ENCODE measurements around the gene TMTC2. TPM values are rescaled to one million over a fixed set of nuclear protein-coding genes. Genes with fewer than 3 reads are reported as not detected.

Gene TMTC2
- total and polyA plus RNA-seq, 10 of the 15 experiments (the other 5 are each of a cell fraction or from before 2014, with no cell fraction given): 0.14 to 9.7 (median 1.2) TPM

- no peaks in the 10 kb centered on the region for H3K4me1 ChIP-seq (ENCODE audit: control insufficient read depth, insufficient read depth, low read length)
- no peak for DNase-seq (ENCODE audit: low read depth, low spot score)
- in situ Hi-C loops (cut with MboI): no loop called here
- 0% methylated on average over 1 of the region's 1 CpG for WGBS (ENCODE audit: insufficient coverage, insufficient replicate concordance, low lambda C conversion rate, missing lambda C conversion rate)
- no peaks in the 10 kb centered on the region for H4K20me1 ChIP-seq (ENCODE audit: control insufficient read depth, insufficient read depth)
- FAIRE-seq: no peak
- H3K9ac ChIP-seq (ENCODE audit: control insufficient read depth, insufficient read depth, low read length): no peak overlapping the region
- H3K79me2 ChIP-seq (ENCODE audit: control insufficient read depth, insufficient read depth, low read length): no peaks in the 10 kb centered on the region
- H3K9me3 ChIP-seq (replicated peaks; ENCODE audit: control insufficient read depth, insufficient read depth, low read length): no peaks in the 10 kb centered on the region
- H3K4me3 ChIP-seq: no peak overlapping the region
- TF ChIP-seq NBN (IDR thresholded peaks at IDR 0.05) (no peak), CBFB (IDR thresholded peaks at IDR 0.05; ENCODE audit: low read depth) (no peak), BRCA1 (IDR thresholded peaks at IDR 0.05; ENCODE audit: low read depth, low read length) (no peak), TBL1XR1 (IDR thresholded peaks at IDR 0.05; ENCODE audit: low read depth, low read length) (no peak), MAX (IDR thresholded peaks at IDR 0.05; ENCODE audit: low read depth, low read length) (no peak), MTA2 (IDR thresholded peaks at IDR 0.05; ENCODE audit: low read depth) (no peak), TAF1 (IDR thresholded peaks at IDR 0.05; ENCODE audit: borderline replicate concordance, low read depth, low read length) (no peak), FOXK2 (IDR thresholded peaks at IDR 0.05) (no peak), ZNF384 (IDR thresholded peaks at IDR 0.05; ENCODE audit: borderline replicate concordance, low read depth, low read length) (no peak), BCL11A (IDR thresholded peaks at IDR 0.05; ENCODE audit: low read depth, low read length) (no peak), CEBPB (IDR thresholded peaks at IDR 0.05; ENCODE audit: borderline replicate concordance in 1 of 2, low read depth in 2 of 2, low read length in 2 of 2) (no peak), RFX5 (IDR thresholded peaks at IDR 0.05; ENCODE audit: low read depth, low read length) (no peak), ASH2L (IDR thresholded peaks at IDR 0.05; ENCODE audit: borderline replicate concordance, low read depth) (no peak), PAX8 (IDR thresholded peaks at IDR 0.05) (no peak), RB1 (IDR thresholded peaks at IDR 0.05; ENCODE audit: borderline replicate concordance) (no peak), ATF2 (IDR thresholded peaks at IDR 0.05; ENCODE audit: low read length) (no peak), CREB1 (IDR thresholded peaks at IDR 0.05; ENCODE audit: low read depth) (no peak), ZBTB33 (IDR thresholded peaks at IDR 0.05) (no peak)
- H3K27me3 ChIP-seq (replicated peaks in 1 of 2; ENCODE audit: control insufficient read depth in 2 of 2, insufficient read depth in 2 of 2, low read length in 1 of 2): no peaks in the 10 kb centered on the region
- no peak overlapping the region for H3K4me2 ChIP-seq (ENCODE audit: control insufficient read depth, insufficient read depth)
- ChIA-PET RAD21 (ENCODE audit: unreplicated experiment) (no interaction called here), SMC1A (ENCODE audit: uncharacterized antibody, unreplicated experiment) (interaction anchor here (1.3 kb wide), 1 partner anchor 176 kb away, joined by 3 read pairs; no protein-coding TSS in a partner anchor), CTCF (interaction anchor here (1.0 to 1.4 kb wide), 2 partner anchors 8 to 177 kb away, joined by 3 to 5 read pairs; no protein-coding TSS in a partner anchor), POLR2A (interaction anchor here (1.1 kb wide), 1 partner anchor 9 kb away, joined by 4 read pairs; no protein-coding TSS in a partner anchor)
- H3K36me3 ChIP-seq (ENCODE audit: control insufficient read depth in 2 of 2, insufficient read depth in 2 of 2, low read length in 1 of 2): peaks cover 0 to 1% of the 10 kb centered on the region in 2 experiments; a peak in 1 of 4 replicates
- H3K27ac ChIP-seq (ENCODE audit: control insufficient read depth, insufficient read depth): no peak overlapping the region
- no TSS peak for BruUV-seq (replicated peaks)
- no peak for ATAC-seq
- H2AFZ ChIP-seq (ENCODE audit: control insufficient read depth, low read depth, low read length): no peak overlapping the region
- intact Hi-C loops (cut with micrococcal nuclease; ENCODE audit: unreplicated experiment): no loop called here
These were observed 175.5 kb downstream of the TMTC2 start for GRCh38 chr12:82862069-82862841.

All from GM12878 (cell line).